D721Med (cell line): ENCODE measurements around the gene MAFG.

Source experiments
- DNase-seq: peaks from one replicate; pipeline ENCODE4 v3.0.0; 2011; ENCODE audit warnings: low spot score; ENCODE audit not compliant: insufficient read length
- FAIRE-seq: peaks from 2 replicates; lab custom pipeline; 2011; peaks lifted over from hg19 to GRCh38; lab: Jason Lieb, UNC
- TF ChIP-seq, protein P1 (sequence below): IDR thresholded peaks from 2 replicates; pipeline ENCODE4 v1.5.1; 2012; ENCODE audit warnings: mild to moderate bottlenecking, control low read depth; ENCODE audit not compliant: insufficient read depth; ENCODE audit errors: missing control alignments

The MAFG gene

DNA sequence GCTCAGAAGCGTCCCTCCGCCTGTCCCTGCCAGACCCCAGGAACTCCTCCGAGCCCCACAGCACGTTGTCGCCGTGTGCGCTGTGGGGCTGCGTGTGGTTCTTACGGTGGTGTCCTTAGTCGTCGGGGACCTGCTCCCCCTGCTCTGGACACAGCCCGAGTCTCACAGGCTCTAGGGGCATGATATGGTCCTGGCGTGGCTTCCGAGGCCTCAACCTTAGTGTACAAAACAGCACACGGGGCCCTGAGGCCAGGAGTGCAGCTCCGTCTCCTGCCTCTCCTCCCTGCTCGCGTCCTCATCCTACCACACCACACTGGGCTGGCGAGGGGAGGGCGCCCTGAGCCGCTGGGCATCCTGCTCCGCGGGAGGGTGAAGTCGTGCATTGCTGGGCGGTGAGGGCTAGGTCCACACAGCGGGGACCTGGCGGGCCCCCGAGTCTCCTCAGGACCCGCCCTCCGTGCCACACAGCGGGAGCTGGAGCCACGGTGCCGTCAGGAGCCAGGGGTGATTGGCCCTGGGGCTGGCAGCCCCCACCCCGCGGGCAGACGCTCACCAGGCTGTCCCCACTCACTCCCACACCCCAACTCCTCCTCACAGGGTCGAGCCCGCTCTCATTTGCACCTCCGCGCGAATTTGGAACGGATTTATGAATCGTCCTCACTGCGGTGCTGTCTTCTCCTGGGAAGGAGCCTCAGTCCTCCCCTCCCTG, 1.2 kb upstream of the MAFG start:
- TF ChIP-seq, protein P1, sequence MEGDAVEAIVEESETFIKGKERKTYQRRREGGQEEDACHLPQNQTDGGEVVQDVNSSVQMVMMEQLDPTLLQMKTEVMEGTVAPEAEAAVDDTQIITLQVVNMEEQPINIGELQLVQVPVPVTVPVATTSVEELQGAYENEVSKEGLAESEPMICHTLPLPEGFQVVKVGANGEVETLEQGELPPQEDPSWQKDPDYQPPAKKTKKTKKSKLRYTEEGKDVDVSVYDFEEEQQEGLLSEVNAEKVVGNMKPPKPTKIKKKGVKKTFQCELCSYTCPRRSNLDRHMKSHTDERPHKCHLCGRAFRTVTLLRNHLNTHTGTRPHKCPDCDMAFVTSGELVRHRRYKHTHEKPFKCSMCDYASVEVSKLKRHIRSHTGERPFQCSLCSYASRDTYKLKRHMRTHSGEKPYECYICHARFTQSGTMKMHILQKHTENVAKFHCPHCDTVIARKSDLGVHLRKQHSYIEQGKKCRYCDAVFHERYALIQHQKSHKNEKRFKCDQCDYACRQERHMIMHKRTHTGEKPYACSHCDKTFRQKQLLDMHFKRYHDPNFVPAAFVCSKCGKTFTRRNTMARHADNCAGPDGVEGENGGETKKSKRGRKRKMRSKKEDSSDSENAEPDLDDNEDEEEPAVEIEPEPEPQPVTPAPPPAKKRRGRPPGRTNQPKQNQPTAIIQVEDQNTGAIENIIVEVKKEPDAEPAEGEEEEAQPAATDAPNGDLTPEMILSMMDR, result no peak
- FAIRE-seq (no peak), DNase-seq (no peak)

DNA sequence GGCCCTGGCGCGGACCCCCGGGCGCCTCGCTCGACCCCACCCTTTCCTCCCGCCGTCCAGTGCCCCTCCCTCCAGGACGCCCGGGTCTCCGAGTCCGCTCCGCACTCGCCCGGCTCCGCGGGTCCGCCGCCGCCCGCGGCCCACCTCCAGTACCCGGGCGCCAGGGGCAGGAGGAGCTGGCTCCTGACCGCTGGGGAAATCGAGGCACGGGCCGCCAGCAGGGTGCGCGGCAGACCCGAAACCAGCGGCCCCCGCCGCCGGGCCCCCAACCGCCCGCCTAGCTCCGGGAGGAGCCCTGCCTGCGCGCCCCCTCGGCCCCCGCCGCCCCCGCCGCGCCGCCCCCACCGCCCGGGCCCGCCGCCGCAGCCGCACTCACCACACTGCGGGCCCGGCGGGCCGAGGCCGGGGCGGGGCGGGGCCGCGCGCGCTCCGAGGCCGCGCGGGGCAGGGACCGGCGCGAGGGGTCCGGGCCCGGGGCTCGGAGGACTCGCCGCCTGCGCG, 333 bp downstream of the MAFG start:
- TF ChIP-seq, protein P1, result no peak
- FAIRE-seq (no peak), DNase-seq (no peak)

DNA sequence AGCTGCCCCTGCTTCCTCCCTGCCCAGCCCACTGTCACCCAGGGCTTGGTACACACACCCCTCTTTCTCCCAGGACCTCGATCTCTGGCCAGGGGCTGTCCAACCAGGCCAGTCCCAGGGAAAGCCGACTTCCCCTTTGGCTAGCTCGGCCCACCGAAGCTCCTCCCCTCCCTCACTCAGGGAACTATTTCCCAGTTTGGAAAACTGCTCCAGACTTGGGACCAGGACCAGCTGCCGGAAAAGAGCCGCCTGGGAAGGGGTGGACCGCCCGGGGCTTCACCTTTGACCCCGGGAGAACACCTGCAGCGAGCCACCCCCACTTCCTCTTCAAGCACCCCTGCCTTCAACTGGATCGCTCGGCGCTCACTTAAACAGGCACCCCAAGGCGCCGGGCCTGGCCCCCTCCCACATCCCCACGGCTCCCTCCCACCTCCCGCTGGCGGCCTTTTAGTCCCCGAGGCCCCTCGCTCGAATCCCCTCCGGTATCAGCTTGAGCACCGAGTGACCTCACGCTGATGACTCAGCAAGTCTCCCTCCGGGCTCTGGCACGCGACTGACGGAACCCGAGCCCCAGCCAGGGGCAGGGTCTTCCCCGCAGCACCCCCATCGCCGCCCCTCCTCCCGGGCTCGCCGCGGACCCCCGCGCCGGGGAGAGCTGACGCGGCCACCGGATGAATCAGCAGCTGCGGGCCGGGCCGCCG, 934 bp downstream of the MAFG start:
- FAIRE-seq, result no peak
- DNase-seq, result no peak
- TF ChIP-seq, protein P1, result no peak

DNA sequence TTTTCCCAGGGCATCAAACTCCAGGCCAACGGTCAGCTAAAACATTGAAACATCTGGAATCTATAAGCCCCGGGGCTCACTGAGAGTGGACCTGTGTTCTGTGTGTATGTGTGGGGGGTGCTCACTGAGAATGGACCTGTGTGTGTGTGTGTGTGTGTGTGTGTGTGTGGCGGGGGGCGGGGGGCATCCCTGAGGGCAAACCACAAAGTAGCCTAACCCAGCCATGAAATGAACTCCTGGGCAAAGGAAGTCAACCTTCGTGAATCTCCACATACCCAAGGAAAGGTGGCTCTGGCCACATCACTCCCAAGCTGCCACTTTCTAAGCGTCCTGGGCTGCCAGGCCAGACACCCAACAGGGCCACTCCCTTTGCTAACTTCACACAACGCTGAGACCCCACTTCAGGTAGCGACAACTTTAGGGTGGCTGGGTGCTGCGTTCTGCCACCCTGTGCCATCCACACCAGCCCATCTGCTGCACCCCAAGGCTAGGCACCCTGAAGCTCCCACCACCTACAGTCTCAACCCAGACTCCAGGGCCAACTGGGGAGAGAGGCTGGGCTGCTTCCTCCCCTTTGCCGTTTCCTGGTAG, 1.6 kb downstream of the MAFG start:
- no peak for DNase-seq
- TF ChIP-seq, protein P1, result no peak
- no peak for FAIRE-seq

DNA sequence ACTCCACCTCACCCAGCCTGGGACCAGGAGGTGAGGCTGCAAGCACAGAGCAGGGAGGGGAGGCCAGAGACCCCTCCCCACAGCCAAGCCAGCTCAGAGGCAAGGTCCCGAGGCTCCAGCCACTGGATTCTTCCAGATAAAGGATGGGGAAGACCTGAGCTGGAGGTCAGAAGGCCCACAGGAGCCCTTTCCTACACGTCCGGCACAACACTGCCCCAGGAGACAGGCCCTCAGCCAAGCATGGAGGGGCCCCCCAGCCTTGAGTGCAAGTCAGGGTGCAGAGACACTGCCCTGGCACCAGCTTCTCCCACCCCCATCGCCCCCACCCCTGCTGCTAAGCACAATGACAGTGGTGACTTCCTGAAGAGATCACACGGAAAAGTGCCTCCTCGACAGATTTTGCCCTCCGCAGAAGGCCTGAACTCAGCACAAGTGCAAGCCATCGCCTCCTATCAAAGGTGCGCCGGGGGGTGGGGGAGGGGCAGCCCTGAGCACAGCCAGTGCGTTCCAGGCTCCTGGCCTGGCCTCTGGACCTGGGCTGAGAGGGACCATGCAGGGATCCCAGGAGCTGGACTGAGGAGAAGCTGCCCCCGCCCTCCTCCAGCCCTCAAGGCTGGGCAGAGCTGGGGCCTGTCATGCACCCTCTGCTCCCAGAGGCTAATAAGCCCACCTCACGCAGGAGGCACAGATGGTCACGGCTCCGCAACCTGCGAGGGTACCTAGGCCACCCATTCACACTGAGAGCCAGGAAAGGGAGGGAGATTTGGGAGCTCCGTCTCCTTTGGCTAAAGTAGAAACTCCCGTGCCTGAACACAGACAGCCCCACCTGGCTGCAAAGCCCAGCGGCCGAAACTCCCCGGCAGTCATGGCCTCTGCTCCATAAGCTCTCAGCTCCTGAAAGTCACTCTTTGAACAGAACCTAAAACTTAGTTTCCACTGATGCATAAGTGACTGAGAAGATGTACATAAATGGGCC, 2.7 kb downstream of the MAFG start:
- TF ChIP-seq, protein P1, result no peak
- no peak for FAIRE-seq
- DNase-seq, result no peak

DNA sequence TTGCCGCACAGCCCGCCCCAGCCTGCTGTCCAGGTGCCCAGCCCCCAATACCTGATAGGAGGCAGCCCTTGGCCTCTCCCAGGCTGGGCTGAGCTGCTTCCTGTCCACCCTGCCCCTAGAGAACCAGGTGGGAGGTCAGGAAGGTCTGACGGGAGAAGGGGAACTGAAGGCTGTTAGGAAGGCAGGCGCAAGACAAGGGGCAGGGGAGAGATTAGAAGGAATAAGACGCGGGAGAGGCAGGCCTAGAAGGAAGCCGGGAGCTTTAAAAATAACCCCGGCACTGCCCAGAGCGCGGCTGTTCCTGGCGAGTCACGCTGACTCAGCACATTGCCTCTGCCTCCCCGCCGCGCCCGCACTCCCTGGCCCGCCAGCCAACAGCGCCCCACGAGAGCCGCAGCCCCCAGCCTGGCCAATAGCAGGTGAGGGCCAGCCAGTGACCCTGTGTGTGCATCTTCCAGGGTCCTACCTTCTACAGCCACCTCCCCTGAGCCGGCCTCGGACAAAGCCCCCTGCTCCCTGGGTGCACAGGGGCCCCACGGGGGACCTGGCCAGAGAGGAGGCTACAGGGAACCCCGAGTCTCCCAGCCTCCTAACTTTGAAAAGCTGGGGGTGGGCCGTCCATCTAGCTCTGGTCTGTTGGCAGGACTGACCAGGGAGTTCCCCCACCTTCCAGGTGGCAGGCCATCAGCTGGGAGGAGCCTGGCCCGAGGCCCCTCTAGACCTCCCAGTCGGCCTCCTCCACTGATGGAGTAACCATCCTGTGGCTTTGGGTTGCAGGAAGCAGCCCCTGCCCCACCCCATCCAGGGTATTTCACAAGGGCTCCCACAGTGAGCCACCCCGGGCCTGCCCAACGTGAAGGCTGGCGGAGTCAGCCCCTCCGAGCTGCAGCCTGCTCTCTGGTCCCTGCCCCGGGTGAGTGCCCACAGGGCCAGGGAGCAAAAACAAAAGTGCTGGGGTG, 4.0 kb downstream of the MAFG start:
- DNase-seq (peak; percentile 71), FAIRE-seq (no peak)
- TF ChIP-seq, protein P1, result no peak
